Epidermal melanocyte (primary cell): ENCODE results near the gene FYTTD1.

Experiments used
- DNase-seq: peaks from one replicate; pipeline ENCODE4 v3.0.0; 2011; ENCODE audit warnings: low spot score; ENCODE audit not compliant: insufficient read length

FYTTD1 gene

DNA sequence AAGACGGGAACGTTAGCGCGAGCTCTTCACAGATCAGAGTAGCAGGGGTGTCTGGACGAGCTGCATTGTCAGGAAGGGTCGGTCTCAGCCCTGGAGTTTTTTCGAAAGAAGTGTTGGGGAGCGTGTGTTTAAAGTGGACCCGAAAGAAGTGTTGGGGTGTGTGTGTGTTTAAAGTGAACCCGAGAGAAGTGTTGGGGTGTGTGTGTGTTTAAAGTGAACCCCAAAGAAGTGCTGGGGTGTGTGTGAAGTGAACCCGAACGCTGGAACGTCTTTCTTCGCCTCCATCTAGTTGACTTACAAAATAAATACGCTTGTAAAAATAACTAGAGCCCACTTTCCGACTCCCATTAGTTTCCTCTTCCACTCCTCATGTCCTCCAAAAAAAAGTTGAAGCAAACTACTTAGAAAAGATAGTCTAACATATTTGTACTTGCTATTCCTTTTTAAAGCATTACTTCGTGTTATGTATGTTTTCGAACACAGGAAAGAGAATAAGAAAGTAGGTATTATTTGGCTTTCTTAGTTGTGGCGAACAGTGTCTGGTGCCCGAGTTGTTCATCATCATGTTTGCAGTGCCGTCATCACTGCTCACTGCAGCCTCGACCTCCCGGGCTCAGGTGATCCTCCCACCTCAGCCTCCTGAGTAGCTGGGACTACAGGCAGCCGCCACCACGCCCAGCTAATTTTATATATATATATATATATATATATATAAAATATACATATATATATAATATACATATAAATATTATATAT is 42.4 kb downstream of the FYTTD1 start:
- DNase-seq: no peak

DNA sequence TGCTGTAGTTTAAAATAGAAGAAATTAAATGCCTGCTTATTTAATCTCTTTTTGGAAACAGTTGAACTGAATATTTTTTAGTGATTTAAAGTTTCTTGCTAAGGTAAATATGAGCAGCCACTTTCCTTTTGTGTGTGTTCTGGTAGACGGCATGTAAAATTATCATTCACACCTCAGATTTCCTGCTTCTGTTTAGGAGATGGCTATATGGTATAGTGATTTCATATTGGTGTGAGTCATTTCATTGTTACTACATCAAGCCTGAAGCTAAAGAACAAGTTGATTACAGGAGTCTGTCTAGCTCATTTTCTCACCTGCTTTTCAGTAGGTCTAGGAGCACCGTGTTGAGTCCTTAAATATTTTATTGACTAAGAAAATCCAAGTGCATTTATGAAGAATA is 43.6 kb downstream of the FYTTD1 start:
- DNase-seq: no peak

DNA sequence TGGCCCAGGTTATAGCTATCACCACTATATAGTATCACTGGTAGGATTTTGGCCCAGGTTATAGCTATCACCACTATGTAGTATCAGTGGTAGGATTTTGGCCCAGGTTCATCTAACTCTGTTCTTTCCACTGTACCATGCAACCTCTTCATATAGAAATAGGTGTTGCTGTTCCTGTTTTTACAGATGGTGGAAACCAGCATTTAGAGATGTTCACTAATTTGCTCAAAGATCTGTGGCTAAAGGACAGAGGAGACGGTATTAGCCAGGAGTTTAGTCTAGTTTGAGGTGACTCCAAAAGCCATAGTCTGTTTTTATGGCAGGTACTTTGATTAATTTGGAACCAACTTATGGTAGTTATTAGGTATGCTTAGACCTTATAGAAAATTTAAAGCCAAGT is 44.4 kb downstream of the FYTTD1 start:
- no peak for DNase-seq

DNA sequence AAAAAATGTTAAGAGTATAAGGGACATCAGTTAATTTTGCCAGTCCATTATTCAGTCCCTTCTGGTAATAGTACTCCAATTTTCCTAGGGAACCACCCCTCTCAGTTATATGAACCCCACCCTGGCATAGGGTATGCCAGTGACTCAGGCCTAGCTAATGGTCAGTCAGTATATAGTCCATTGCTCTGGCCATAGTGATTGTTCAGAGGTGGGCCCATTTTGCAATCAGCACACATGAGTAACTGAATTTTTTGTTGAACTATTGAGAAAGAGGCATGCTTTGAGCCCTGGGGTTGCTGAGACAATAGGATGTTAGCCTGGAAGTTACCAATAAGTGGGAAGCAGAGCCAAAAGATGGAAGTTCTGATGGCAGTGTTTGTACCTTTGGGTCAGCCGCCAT is 45.5 kb downstream of the FYTTD1 start:
- DNase-seq: no peak

DNA sequence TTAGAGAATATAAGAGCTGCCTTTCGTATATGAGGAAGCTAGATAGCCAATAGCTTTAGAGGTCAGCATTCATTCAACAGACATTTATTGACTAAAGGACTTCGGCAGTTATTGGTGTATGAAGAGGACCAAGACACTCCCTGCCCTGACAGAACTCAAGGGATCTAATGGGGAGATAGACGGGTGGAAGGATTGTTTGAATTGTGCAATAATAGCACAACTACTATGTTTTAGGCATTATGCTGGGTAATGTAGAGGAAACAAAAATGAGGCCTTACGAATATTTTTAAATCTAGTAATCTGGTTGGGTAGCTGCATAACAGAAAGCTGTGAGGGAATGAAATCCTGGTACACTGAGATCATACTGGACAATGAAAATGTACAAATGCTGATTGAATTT is 46.4 kb downstream of the FYTTD1 start:
- DNase-seq: no peak

DNA sequence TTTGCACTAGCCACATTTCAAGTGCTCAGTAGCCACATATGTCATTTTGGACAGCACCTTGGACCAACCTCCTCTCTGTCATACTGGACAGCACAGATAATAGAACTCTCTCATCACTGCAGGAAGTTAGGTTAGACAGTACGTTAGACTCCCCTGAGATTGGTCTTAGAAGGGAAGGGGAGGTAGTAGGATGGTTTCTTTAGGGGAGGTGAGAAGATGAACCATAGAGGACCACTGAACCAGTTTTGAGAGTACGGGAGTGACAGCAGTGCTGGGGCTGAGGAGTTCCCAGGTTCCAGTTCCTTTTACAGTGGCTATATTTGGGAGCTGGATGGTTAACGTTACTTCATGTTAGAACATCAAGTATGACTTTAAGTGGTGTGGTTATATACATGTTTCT is 49.2 kb downstream of the FYTTD1 start:
- DNase-seq: no peak

DNA sequence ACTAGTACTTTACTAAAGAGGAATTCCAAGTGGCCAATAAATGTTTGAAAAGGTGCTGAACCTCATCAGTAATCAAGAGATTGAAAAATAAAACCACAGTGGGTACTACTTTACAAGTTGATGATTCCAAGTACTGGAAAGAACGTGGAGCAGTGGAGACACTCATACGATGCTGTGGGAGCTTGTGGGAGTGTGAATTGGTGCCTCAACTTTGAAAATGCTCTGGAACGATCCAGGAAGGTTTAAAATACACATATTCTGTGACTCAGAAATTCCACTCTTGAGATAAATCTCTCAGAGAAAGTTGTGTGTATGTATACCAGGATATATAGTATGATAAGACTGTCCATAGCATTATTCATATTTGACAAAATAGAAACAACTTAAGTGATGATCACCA is 50.7 kb downstream of the FYTTD1 start:
- DNase-seq: no peak

DNA sequence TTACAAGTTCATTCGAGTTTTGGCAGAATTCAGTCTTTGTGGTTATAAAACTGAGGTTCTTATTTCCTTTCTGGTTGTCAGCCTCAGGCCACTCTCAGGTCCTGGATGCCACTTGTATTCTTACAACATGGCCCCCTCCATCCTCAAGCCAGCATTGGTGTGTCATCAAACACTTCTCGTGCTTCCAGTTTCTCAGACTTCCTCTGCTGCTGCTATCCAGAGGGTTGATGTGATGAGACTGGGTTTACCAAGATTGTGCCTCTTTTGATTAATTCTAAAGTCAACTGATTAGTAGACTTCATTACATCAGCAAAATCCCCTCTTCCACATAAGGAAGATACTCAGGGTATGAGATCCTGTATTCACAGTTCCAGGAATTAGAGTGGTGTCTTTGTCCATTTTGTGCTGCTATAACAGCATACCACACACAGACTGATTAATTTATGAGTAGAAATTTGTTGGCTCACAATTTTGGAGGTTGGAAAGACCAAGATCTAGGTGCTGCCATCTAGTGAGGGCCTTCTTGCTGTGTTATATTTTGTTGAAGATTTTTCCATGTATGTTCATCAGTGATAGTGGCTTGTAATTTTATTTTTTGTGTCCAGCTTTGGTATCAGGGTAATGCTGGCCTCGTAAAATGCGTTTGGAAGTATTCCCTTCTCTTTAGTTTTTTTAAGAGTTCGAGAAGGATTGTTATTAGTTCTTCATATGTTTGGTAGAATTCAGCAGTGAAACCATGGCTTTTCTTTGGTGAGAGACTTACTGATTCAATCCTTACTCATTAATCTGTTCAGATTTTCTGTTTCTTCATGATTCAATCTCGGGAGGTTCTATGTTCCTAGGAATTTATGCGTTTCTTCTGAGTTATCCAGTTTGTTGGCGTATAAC is 52.5 kb downstream of the FYTTD1 start:
- no peak for DNase-seq

DNA sequence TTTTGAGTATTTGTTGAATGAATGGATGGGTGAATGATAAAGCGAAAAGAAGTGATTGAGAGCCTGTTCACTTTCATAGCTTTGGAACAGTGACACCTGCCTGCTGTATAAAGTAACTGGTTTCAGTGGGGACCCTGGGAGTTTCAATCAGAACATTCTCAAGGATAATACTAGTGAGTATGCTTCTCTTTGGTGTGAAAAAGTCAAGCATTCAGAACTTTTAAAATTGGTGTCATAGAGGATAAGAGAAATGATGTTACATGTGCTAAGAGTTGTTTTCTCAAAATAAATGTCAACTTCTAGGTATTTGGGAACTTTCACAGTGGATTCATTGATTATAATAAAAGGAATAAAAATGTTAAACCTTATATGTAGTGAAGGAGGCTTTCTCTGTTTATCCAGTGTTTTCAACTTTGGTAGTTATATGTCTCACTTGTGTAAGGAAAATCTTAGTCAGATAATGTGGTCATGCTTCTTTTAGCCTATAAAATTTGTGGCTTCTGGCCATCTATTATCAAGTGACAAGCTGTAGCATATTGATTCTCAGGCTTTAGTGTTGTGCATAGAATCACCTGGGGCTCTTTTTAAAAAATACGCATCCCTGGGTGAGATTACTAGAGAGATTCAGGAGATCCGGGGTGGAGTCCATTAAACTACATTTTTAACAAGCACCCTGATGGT is 53.2 kb downstream of the FYTTD1 start:
- no peak for DNase-seq

DNA sequence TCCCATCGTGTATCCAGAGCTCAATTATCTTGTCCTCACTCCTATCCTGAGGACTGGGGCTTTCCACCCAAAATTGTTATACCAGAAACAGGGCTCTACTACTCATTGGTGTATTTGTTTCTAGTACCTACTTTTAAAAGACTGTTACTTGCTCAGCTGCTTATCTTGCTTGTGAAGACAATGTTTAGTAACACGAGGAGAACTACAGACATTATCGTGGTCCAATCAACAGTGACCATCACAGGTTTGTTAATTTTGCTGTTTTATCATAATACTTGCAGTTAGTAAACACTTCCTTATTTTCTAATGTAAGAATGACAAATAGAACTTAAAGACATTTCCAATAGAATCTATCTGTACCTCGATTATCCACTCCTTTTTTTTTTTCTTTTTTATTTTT is 54.8 kb downstream of the FYTTD1 start:
- no peak for DNase-seq

DNA sequence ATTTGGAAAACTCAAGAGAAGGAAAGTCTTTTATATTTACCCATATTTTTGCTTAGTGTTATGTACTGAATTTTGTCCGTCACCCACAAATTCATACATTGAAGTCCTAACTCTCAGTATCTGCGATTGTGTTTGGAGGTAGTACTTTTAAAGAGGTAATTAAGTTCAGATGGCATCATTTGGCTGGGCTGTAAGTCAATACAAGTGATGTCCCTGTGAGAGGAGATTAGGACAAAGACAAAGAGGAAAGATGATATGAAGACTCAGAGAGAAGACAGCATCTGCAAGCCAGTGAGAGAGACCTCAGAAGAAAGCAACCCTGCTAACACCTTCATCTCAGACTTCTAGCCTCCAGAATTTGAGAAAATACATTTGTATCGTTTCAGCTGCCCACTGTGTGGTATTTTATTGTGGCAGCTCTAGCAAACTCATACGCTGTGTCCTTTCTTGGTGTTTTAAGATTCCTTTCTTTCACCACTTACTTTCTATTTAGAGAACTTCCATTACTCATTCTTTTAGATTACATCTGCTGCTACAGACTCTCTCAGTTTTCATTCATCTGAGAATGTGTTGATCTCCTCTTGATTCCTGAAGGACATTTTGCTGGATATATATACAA is 58.4 kb downstream of the FYTTD1 start:
- DNase-seq: no peak

DNA sequence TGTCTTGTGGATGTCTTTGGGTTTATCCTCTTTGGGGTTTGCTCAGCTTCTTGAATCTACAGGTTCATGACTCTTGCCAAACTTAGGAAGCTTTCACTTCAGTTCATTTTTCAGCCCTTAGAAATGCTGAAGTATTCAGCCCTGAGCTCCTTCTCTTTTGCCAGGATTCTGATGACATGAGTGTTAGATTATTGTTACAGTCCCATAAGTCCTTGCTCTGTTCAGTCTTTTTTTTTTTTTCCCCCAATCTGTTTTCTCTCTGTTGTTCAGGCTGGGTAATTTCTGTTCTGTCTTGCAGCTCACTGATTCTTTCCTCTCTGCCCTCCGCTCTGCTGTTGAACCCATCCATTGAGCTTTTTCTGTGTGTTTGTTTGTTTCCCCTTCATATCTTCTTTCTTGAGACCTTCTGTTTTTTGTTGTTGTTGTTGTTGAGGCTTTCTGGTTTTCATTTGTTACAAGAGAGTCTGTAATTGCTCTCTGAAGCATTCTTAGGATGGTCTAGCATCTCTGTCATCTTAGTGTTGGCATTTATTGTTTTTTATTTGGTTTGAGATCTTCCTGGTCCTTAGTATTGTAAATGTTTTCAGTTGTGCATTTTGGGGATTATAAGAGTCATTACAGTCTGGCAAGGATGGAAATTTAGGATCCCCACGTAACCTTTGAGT is 59.8 kb downstream of the FYTTD1 start:
- DNase-seq: peak; percentile 38

DNA sequence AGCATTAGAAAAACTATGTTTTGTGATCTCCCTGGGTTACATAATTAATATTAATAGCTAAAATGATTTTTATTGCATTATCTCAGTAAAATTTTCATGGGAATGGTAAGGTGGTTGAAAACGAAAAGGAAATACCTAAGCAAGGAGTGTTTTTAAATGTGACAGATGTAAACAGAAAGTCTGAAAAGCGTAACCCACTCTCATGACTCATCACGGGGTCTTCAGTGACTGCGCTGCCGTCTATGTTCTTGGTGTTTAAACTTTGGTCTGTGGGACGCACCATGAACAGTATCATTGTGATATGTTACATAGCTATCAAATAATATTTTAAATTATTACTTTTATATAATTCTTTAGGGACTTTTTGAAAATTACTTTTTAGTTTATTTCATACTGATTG is 61.2 kb downstream of the FYTTD1 start:
- no peak for DNase-seq

DNA sequence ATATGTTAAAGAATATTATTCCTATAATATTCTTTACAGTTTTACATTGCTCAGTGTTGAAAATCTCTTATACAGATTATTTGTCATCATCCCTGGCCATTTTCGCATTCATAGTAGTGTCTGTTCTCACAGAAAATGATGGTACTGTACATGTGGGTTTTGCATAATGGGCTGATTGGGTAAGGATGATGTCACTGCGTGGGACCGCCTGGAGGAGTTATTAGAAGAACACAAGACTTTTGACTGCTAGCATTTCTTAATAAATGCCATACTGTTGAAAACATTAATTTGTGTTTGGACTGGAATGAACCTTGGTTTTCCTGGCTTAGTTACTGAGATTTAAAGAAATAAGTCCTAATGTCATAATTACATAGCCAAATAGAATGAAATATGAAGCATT is 61.7 kb downstream of the FYTTD1 start:
- DNase-seq: peak; percentile 83

DNA sequence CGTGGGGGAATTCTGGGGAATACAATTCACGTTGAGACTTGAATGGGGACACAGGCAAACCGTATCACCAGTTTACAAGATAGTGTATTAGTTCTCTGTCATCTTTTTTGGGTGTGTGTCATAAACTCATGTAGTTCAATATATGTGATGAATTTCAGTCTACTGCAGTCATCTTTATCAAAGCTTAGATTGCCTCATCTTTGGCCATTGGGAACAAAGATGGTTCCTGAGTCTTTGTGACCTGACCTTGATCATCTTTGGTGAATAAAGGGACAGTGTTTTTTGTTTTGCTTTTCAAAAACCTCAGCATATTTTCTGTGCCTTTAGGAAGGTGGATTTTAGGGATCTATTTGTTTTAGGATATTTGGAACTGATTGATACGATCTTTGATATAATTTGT is 64.7 kb downstream of the FYTTD1 start:
- DNase-seq: no peak

DNA sequence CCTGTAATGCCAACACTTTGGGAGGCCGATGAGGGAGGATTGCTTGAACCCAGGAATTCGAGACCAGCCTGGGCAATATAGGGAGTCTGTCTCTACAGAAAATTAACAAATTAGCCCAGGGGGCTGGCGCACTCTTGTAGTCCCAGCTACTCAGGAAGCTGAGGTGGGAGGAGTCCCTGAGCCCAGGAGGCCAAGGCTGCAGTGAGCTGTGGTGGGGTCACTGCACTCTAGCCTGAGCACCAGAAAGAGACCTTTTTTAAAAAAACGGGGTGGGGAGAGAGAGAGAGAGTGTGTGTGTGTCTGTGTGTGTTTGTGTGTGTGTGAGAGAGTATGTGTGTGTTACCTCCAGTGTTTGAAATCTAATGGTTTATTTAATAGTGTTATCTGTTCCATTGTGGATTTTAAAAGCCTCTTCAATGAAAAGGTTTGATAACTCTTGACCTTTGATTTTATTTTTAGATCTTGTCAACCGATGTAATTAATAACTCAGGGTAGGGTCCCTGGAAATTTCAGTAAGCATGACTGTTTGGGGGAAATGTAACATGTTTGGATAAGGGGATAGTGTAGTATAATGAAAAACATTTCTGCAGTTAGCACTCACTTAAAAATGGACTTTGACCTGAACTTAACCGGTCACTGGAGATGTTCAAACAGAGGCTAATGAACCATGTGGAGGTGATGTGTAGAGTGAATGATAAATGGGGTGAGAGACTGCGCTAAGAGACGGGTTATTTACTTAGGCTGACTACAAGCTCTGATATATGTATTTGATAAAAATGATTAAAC is 71.1 kb downstream of the FYTTD1 start:
- DNase-seq: no peak

DNA sequence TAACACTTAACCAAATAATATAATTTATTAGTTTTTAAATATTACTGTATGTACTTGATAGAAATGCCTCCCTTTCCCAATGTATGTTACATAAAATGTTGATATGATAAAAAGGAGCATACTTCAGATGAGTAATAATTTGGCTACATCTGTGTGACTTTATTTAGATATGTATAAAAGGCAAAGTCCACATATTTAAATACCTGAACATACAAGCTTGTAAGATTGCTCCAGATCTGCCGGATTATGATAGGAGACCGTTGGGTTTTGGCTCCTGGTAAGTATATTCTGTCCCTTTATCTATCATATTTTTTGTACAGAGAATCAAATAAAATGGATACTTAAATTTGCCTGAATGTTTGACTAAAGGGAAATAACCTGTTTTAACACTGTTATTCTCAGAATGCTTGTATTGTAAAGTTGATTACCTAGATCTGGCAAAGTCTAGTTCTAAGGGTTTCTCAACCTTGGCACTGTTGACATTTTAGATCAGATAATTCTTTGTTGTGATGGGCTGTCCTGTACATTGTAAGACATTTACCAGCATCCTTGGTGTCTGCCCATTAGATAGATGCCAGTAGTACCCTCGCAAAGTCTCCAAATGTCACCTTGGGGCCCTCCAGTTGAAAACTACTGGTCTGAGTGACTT is 79.8 kb downstream of the FYTTD1 start:
- no peak for DNase-seq

DNA sequence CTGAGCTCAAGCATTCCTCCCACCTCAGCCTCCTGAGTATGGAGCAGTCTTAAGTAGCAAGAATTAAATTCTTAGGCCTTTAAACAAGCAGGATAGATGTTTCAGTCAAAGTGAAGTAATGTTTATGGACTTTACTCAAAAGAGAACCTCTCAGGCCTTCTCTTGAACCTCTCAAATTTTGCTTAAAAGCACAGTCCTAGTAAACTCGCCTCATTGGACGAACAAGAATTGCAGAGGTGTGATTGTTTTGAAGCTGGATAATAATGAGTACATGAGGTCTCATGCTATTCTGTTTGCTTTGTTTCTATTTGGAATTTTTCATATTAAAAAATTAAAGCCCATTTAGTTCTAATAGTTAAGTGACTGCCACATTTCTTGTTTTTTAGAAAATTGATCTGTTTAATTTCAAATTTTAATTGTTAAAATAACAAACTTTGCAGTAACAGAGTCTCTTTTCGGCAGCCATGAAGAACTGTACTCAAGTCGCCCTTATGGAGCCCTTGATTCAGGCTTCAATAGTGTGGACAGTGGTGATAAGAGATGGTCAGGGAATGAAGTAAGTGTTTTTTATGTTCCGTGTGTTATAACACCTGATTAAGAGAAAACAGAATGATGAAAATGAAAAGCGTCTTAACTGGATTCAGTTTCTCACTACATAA is 80.8 kb downstream of the FYTTD1 start:
- no peak for DNase-seq

DNA sequence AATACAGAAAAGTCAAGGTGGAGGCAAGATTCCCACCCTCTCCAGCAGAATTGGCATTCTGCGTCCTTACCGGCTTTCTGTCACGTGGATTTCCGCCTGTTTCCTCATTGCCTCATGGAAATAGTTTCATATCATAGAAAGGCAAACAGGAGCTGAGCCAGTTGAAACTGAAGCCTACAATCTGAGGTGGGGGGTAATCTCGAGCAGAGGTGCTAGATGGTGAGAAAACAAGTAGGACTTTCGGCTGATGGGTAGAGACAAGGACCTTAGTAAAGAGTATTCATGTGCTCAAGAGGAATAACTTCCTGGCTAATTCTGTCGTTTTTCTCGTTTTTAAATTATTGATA is 81.3 kb downstream of the FYTTD1 start:
- DNase-seq: no peak
